ENCODE measurements around the gene SFXN3. TPM values are rescaled to one million over a fixed set of nuclear protein-coding genes. Genes with fewer than 3 reads are reported as not detected.
A peak's percentile ranks its signal among the peaks of the same experiment; 100 is the strongest.

The SFXN3 gene
- total and polyA plus RNA-seq, 8 donors: 9.9 to 60.4 (median 20.6) TPM

- intact Hi-C loops (cut with DNase I; ENCODE audit: low total_unique reads): no loop called here
- H3K4me3 ChIP-seq: peak overlapping the region; percentile 35 to 53 (median 40)
- H3K27me3 ChIP-seq: peaks cover 3 to 27% (median 14%) of the 10 kb centered on the region in 3 donors
- peak in 1 of 7 experiments; percentile 21 for TF ChIP-seq CTCF (IDR thresholded peaks at IDR 0.05)
- peak; percentile 10 to 90 (median 65) for TF ChIP-seq POLR2AphosphoS5 (IDR thresholded peaks at IDR 0.05)
- TF ChIP-seq POLR2A (IDR thresholded peaks at IDR 0.05): no peak
- peak; percentile 98 to 99 for DNase-seq
- H3K4me1 ChIP-seq: peaks cover 12 to 32% (median 28%) of the 10 kb centered on the region in 4 donors
- 2 to 4% (median 3%) methylated on average over 33 to 40 of the region's 40 CpGs for WGBS, 5 donors
- H3K9me3 ChIP-seq: no peaks in the 10 kb centered on the region
- H3K36me3 ChIP-seq: peaks cover 7 to 26% (median 24%) of the 10 kb centered on the region in 4 donors
- peak overlapping the region; percentile 83 to 96 (median 92) for H3K27ac ChIP-seq
These were observed 11.8 kb downstream of the SFXN3 start for GRCh38 chr10:101042667-101043362.

DNA sequence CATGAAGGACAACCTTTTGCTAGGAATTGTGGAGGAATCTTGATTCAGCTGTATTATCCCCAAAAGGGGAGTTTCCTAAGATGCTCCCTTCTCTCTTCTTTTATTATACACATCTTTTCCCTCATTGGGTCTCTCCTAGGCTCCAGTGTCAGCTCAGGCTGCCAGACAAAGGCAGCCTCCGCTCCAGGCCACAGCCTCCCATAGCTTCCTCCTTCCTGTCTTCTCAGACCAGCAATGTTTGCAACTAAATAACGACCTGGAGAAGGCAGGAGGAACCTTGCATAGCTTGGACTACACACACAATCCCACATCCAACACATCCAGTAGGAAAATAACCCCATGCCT lies 12.3 kb downstream of the SFXN3 start:
- Histone ChIP-seq H3K4me3 (peak overlapping the region; percentile 35 to 53 (median 40)), H3K27me3 (peaks cover 8 to 32% (median 19%) of the 10 kb centered on the region in 3 donors), H3K27ac (peak overlapping the region; percentile 83 to 96 (median 92)), H3K36me3 (peaks cover 2 to 21% (median 19%) of the 10 kb centered on the region in 4 donors), H3K9me3 (no peaks in the 10 kb centered on the region), H3K4me1 (peaks cover 12 to 38% (median 33%) of the 10 kb centered on the region in 4 donors)
- peak in 1 of 2 donors; percentile 35 for DNase-seq
- TF ChIP-seq CTCF (IDR thresholded peaks at IDR 0.05): no peak
- no peak for TF ChIP-seq EP300 (IDR thresholded peaks at IDR 0.05)
- TF ChIP-seq POLR2AphosphoS5 (IDR thresholded peaks at IDR 0.05): no peak
- TF ChIP-seq POLR2A (IDR thresholded peaks at IDR 0.05): no peak
- 14 to 24% (median 15%) methylated on average over 2 of the region's 2 CpGs for WGBS, 5 donors
- intact Hi-C loops (cut with DNase I; ENCODE audit: low total_unique reads): no loop called here

GRCh38 chr10:101044117-101044516 lies 13.1 kb downstream of the SFXN3 start:
- 81 to 92% (median 84%) methylated on average over 2 of the region's 2 CpGs for WGBS, 5 donors
- peaks cover 12 to 43% (median 40%) of the 10 kb centered on the region in 4 donors for H3K4me1 ChIP-seq
- peaks cover 0 to 13% (median 11%) of the 10 kb centered on the region in 4 donors for H3K36me3 ChIP-seq
- intact Hi-C loops (cut with DNase I; ENCODE audit: low total_unique reads): no loop called here
- no peak for DNase-seq
- H3K4me3 ChIP-seq: no peak overlapping the region
- H3K9me3 ChIP-seq: no peaks in the 10 kb centered on the region
- no peak for TF ChIP-seq POLR2AphosphoS5 (IDR thresholded peaks at IDR 0.05)
- no peak for TF ChIP-seq POLR2A (IDR thresholded peaks at IDR 0.05)
- no peak for TF ChIP-seq EP300 (IDR thresholded peaks at IDR 0.05)
- no peak for TF ChIP-seq CTCF (IDR thresholded peaks at IDR 0.05)
- peaks cover 14 to 40% (median 25%) of the 10 kb centered on the region in 3 donors for H3K27me3 ChIP-seq
- peak overlapping the region in 1 of 5 donors; percentile 95 for H3K27ac ChIP-seq

- DNase-seq: no peak
- Histone ChIP-seq H3K36me3 (no peaks in the 10 kb centered on the region), H3K27me3 (peaks cover 15 to 64% (median 44%) of the 10 kb centered on the region in 3 donors), H3K4me1 (peaks cover 22 to 45% (median 42%) of the 10 kb centered on the region in 4 donors), H3K9me3 (no peaks in the 10 kb centered on the region), H3K4me3 (no peak overlapping the region), H3K27ac (no peak overlapping the region)
- intact Hi-C loops (cut with DNase I; ENCODE audit: low total_unique reads): no loop called here
- 28 to 61% (median 35%) methylated on average over 14 to 25 of the region's 25 CpGs for WGBS, 5 donors
- TF ChIP-seq EP300 (IDR thresholded peaks at IDR 0.05) (no peak), POLR2A (IDR thresholded peaks at IDR 0.05) (no peak), CTCF (IDR thresholded peaks at IDR 0.05) (no peak), POLR2AphosphoS5 (IDR thresholded peaks at IDR 0.05) (no peak)
These were observed 15.6 kb downstream of the SFXN3 start for GRCh38 chr10:101046332-101047238.
